H1 (cell line): Measurements from ENCODE around the gene ANXA2. TPM values are rescaled to one million over a fixed set of nuclear protein-coding genes. Genes with fewer than 3 reads are reported as not detected.

Source experiments
- CHD1 ChIP-seq: IDR thresholded peaks from 2 replicates; pipeline ENCODE4 v1.6.1; 2012; ENCODE audit warnings: low read depth, low read length, improper control_type of control experiment
- EP300 ChIP-seq, 2 experiments: IDR thresholded peaks; 1 replicate in 1 of 2; 2 replicates in 1 of 2; pipeline ENCODE4 v1.6.1; 2011 to 2012; ENCODE audit warnings: low read depth in 2 of 2, low read length in 2 of 2, mild to moderate bottlenecking in 2 of 2, borderline replicate concordance in 1 of 2, inconsistent platforms in 1 of 2, moderate library complexity in 1 of 2
- FOSL1 ChIP-seq: IDR thresholded peaks from 2 replicates; pipeline ENCODE4 v1.6.1; 2011; ENCODE audit warnings: mild to moderate bottlenecking, low read depth, low read length, moderate library complexity; ENCODE audit not compliant: insufficient read depth
- JUN ChIP-seq: IDR thresholded peaks from 2 replicates; pipeline ENCODE4 v1.6.1; 2011; ENCODE audit warnings: low read depth, mild to moderate bottlenecking, improper control_type of control experiment, low read length
- KDM1A ChIP-seq: fragments of 200-600, 300-600 bp; sonication (generic); IDR thresholded peaks from 2 replicates; pipeline ENCODE4 v1.7.1; 2016; ENCODE audit warnings: mild to moderate bottlenecking, low read length, borderline replicate concordance
- KDM5A ChIP-seq: fragments of 200-600 bp; IDR thresholded peaks from 2 replicates; pipeline ENCODE4 v1.7.1; 2012; ENCODE audit warnings: mild to moderate bottlenecking, low read length, inconsistent platforms, mixed read lengths
- POLR2AphosphoS5 ChIP-seq: IDR thresholded peaks from 2 replicates; pipeline ENCODE4 v1.6.1; 2011; ENCODE audit warnings: low read depth, low read length
- RNF2 ChIP-seq: fragments of 200-900, 300-1000 bp; sonication (generic); IDR thresholded peaks from 2 replicates; pipeline ENCODE4 v1.7.1; 2016; ENCODE audit warnings: borderline replicate concordance, low read depth, mild to moderate bottlenecking, antibody characterized with exemption, low read length; ENCODE audit not compliant: poor library complexity, severe bottlenecking; ENCODE audit errors: missing control alignments
- polyA plus RNA-seq, 7 experiments: library from polyadenylated mRNA; depleted of rRNA in 3 of 7; stranded (reverse) in 5 of 7; unstranded in 2 of 7; fragments of >200 nt in 5 of 7; fragments of 200-250 nt in 2 of 7; gene quantifications; 1 replicate in 5 of 7; 2 replicates in 1 of 7; 4 replicates in 1 of 7; pipeline versions ENCODE4 v1.2.1 to v1.2.3, GENCODE V29; 2011 to 2013; ENCODE audit warnings: missing spikeins in 2 of 7, mixed read lengths in 2 of 7
- total RNA-seq: library from RNA; stranded (reverse); fragmentation: NEBNext Ultra II Directional; extraction: Animal tissue kit (Norgen Biotek cat#: 25700); gene quantifications from 2 replicates; pipeline ENCODE4 v1.2.1, GENCODE V29; 2021

ANXA2 gene
- total and polyA plus RNA-seq, 2 of the 8 experiments (the other 6 are each of a cell fraction or from before 2014, with no cell fraction given): 178 to 217 TPM

DNA sequence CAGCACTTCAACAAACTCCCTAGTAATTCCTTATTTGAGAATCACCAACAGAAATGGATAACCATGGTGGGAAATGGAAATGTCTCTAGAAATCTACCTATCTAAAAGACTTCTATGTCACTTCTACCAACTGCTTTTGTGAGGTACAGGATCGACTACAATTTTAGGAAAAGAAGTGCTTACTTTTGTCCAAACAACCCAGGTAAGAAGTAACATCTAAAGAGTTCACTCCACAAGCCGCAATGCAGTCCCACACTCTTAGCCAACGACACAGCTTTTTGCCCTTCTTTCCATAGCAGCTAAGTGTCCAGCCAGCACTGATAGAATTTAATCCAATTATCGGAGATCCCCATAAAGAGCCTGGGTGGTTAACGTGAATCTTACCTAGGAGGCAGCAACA lies 28.1 kb downstream of the ANXA2 start (continued):
- no peak for TF ChIP-seq RNF2
- no peak for TF ChIP-seq CHD1
- TF ChIP-seq EP300 (IDR thresholded peaks at IDR 0.05; ENCODE audit: borderline replicate concordance in 1 of 2, low read depth in 2 of 2, low read length in 2 of 2): no peak
- no peak for TF ChIP-seq KDM1A
- no peak for TF ChIP-seq FOSL1
- no peak for TF ChIP-seq KDM5A
- TF ChIP-seq JUN: no peak
- TF ChIP-seq POLR2AphosphoS5: no peak
